Spleen (tissue), 7 donors: ENCODE measurements around the gene RPRD1B.

Experiments
- POLR2A ChIP-seq, 3 donors: fragments of 450-650 bp; IDR thresholded peaks; one replicate each; pipeline ENCODE4 v1.5.1; 2017; ENCODE audit warnings: antibody characterized with exemption in 3 of 3, mild to moderate bottlenecking in 1 of 3
- TF ChIP-seq, protein P1 (sequence below), 11 experiments: fragments of 200-600 bp in 7 of 11; fragments of 450-650 bp in 4 of 11; sonication (generic) in 4 of 11; IDR thresholded peaks in 8 of 11; conservative IDR thresholded peaks in 3 of 11; 1 replicate in 7 of 11; 2 replicates in 4 of 11; pipeline versions ENCODE4 v1.4.0 to v1.8.0; 2016 to 2021; ENCODE audit warnings: antibody characterized with exemption in 11 of 11, inconsistent platforms in 4 of 11, mild to moderate bottlenecking in 1 of 11
- donor health status: DM: no; HTN: no; CAD: no; lungs with moderate emphysema.
- donor health status: DM: no; HTN: no; CAD: no.
- donor health status: DM: no; HTN: no; CAD: no.

DNA sequence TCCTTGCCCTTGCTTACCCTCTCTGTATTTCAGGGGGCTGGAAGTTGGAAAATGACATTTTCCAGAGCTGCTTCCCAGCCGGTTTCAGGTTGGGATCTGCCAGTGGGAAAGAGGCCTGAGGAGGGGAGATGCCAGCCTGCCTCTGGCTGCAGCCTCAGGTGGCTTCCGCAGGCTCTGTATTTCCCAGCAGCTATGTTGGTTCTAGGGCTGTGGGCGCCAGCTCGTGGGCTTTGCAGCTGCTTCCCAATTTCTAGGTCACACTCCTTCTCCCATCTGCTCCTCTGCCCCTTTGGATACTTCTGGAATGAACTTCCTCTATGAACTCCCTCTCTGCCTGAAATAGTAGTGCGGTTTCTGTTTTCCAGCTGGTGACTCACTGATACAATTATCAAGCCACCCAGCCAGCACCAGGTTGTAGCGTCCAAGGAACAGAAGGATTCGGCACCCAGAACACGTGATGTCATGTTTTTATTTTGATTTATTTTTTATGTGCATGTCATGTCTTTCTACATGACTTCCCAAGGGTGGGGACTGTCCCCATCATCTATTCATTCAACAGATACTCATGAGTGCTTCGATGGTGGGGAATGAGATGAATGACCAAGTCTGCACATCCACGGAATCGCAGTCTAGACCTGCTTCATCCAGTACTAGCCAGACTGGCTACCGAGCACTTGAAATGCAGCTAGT is 93.5 kb downstream of the RPRD1B start:
- no peak for TF ChIP-seq POLR2A (IDR thresholded peaks at IDR 0.05)
- TF ChIP-seq, protein P1, sequence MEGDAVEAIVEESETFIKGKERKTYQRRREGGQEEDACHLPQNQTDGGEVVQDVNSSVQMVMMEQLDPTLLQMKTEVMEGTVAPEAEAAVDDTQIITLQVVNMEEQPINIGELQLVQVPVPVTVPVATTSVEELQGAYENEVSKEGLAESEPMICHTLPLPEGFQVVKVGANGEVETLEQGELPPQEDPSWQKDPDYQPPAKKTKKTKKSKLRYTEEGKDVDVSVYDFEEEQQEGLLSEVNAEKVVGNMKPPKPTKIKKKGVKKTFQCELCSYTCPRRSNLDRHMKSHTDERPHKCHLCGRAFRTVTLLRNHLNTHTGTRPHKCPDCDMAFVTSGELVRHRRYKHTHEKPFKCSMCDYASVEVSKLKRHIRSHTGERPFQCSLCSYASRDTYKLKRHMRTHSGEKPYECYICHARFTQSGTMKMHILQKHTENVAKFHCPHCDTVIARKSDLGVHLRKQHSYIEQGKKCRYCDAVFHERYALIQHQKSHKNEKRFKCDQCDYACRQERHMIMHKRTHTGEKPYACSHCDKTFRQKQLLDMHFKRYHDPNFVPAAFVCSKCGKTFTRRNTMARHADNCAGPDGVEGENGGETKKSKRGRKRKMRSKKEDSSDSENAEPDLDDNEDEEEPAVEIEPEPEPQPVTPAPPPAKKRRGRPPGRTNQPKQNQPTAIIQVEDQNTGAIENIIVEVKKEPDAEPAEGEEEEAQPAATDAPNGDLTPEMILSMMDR (IDR thresholded peaks at IDR 0.05 in 8 of 11, conservative IDR thresholded peaks at IDR 0.05 in 3 of 11) = no peak
